Hematopoietic multipotent progenitor cell treated with erythropoietin and hydrocortisone succinate and interleukin-3 and kit ligand, for 17 days (in vitro differentiated cells): ENCODE data around the gene NELFB.

ENCODE experiments used
- DNase-seq: peaks from one replicate; pipeline ENCODE4 v3.0.0-alpha.2; 2015; ENCODE audit warnings: low spot score

The NELFB gene

DNA sequence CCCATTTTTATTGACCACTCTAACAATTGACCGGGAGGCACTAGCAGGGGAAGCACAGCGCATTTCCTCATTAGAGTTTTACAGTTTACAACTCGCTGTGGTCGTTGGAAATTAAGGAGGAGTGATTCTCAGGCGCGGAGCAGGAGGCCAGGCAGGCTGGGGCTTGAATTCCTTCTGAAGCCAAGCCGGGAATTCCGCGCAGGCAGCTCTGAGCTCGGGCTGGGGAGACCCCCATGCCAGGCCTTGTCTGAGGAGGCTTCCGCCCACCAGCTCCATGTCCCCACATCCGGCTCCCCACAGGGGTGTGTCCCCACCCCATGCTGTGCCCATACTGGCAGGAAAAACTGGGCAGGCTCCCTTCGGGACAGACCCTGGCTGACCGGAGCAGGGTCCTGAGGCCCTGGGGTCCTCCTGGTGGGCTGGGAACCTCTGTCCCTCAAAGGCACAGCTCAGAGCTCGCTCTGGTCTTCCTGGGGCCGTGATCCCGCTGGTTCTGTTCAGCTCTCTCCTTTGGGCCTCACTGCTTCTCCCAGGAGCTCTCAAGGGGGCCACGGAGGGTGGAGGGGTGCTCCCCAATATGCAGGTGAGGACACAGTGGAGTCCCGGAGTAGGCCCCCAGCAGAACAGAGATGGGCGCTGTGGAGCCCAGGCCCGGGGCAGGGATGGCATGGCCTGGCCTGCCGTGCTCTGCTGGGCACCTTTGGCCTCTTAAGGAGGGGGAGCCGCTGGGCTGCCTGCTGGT lies 48.2 kb downstream of the NELFB start:
- no peak for DNase-seq

DNA sequence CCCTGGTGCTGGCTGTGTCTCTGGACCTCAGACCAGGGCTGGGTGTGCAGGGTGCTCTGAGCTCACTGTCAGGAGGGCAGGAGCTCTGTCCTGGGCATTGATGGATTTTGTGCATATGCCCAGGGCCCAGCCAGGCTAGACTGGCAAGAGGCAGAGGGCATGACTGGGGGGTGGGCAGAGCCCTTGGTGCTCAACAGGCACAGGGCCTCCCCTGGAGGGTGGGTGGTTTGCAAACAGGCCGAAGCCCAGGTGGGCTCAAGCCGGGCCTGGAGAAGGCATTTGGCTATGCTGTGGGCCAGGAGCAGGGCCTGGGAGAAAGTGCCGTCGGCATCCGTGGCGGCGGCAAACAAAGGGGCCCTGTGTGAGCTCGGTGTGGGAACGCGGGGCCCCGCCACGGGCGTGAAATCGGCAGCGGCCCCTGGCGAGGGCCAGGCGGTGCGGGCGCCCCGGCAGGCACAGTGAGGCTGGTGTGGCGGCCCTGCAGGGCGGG lies 48.8 kb downstream of the NELFB start:
- no peak for DNase-seq

DNA sequence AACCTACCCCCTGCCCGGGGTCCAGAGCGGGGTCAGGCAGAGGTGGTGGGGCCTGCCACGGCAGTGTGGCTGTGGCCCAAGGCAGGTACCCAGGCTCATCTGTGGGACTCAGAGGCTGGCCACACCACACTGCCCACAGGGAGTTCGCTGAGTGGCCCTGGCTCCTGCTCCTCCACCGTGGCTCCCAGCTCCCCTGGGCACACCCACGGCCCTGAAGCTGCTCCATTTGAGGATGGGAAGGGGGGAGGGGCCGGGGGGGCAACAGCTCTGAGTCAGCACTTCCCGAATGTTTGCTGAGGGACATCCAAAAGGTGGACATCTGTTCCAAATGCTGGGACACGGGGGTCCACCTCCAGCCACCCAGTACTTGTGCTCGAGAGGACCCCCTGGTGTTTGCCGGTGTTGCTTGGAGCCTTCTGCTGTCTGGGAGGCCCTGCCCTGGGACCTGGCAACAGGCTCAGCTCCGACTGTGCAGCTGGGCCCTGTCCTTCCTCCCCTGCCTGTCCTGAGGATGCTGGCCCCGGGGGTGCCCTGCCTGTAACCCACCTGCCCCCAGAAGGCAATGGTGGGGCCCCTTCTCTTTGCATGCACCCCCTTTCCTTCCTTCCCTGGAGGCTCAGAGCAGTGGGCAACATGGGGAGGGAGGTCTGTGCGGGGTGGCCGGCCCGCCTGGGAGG lies 49.4 kb downstream of the NELFB start:
- no peak for DNase-seq

DNA sequence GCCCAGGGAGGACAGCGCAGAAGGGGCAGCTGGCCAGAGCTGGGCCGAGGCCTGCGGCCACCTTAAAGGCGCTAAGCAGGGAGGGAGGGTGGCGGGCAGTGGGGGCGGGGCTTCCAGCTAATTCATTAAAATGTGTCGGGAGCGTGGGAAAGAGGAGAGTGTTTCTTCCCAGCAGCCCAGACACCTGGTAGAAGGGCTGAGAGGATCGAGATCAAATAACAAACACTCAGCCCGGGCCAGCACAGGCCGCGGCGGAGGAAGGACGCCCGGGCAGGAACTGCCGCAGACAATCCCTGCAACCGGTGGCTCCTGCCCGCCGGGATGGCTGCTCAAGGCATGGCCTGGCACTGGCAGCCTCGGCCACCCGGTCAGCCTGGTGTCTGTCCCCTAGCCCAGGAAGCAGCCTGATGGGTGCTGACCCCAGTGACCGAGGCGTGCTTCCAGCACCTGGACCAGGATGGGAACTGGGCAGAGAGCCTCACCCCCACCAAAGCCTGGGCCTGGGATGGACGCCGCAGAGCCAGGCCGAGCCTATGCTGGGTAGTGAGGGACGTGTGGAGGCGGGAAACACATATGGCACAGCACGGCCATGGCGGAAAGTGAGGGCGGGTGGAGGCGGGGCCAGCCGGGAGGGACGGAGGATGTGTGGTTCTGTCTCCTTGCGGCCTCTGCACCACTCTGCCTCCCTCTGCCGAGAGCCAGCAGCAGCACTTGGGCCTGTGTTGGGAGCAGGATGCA lies 50.1 kb downstream of the NELFB start:
- no peak for DNase-seq

DNA sequence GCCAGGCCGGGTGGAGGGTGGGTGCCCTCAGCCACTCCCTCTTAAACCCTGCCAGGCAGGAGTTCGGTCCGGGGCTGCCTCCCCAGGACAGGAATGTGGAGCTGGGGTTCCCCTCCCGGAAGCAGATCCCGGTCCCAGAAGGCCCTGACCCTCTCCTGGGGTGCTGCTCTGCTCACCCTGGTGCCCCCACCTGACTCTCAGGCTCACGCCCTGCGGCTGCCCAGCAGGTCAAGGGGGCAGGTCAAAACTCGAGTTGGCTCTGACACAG lies 50.6 kb downstream of the NELFB start:
- no peak for DNase-seq

DNA sequence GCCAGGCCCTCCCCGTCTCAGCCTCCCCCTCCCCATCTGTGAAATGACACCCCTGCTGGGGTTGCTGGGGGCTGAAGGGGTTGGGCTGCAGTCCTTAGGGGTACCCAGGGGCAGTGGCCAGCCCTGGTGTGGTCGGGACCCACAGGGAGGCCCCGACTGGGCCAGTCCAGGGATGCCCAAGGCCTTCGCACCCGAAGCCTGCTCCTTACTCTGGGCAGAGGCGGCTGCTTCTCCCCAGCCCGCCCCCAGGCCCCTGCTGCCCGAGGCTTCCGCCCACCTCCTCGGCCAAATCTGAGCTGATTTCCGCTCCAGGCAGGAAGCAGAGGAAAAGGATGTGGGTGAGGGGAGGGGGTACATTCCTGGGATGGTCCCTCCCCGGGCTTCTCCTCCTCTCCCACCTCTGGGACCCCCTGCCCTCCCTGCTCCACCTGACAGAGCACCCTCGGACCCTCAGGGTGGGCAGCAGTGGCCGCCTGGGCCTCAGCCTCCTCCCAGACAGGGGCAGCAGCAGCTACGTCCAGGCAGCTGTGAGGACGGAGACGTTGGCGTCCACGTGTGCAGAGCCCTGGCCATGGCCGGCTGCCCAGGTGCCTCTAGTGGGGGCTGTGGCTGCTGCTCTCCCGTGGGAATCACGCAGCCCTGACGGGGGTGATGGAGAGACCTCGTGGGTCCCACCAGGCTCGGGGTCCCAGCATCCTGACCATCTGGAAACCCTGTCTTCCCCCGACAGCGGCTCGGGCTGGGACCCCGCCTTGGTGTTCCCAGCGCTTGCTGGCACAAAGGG lies 51.1 kb downstream of the NELFB start:
- DNase-seq: no peak

DNA sequence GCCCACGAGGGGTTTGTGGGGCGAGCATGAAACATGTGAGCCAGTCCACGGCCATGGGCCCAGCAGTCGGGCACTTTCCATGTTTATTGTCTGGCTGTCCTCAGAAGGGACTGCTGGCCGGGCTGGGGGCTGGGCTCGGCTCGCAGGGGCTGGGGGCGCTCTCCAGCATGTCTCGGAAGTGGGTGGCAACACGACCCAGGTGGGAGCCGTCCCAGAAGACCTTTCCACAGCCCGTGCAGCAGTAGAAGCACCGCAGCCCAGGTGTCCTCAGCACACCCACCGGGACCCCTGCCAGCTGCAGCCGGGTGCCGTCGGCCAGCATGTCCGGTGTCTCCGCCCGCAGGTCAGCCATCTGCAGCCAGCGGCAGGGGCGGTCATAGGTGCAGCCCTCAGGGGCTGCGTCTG lies 51.7 kb downstream of the NELFB start:
- no peak for DNase-seq

DNA sequence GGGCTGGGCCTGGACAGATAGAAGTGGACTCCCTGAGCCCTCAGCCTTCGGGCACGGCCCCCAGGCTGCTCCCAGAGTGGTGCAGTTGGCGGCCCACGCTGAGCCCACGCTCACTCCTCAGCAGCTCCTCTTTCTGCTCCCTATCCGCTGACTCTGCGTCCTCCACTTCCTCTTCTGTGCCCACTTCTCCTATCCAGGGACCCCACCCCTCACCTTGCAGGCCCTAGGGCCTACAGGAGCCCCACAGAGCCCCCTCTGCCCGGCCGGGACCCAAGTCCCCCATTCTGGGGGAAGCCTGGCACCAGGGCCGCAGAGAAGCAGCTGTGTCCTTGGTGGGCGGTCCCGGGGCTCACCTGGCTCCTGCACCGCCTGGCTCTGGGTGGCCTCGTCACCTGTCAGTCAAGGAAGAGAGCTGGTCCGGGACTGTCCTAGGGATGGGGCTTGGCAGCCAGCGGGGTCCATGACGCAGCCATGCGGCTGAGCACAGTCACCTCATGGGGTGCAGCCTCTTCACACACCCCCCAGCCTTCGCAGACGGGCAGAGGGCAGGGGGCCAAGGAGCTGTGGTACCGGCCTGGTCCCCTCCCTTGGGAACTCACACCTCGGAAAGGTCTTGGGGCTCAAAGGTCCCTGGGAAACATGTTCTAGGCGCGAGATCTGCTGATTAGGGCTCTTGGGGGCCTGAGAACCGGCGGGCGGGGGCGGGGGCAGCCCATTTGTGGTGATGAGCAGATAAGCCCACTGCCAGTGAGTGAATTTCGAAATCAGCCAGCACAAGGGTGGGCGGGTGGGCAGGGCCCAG lies 52.3 kb downstream of the NELFB start:
- DNase-seq: no peak

DNA sequence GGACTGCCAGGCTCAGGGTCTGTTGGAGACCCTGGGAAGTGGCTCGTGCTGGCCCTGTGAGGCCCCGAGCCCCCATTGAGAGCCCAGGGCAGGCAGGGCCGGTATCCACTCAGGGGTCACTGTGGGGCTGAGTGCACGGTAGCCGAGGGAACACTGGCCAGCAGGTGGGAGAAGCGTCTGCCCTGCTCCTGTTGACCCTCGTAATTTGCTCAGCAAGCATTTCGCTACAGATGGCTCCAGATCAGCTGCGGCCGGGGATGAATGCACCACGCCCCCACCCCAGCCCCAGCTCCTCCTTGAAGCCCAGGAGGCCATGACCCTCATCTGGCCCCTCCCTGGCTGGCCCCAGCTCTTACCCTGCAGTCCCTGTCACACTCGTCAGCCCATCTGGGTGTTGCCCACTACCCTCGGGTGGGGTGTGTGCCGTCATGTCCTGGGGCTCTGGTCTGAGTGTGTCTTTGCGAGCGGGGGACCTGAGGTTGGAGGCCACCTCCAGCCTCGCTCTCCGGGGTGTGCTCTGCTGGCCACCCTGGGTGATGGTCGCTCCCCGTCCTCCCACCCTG lies 53.0 kb downstream of the NELFB start:
- no peak for DNase-seq

DNA sequence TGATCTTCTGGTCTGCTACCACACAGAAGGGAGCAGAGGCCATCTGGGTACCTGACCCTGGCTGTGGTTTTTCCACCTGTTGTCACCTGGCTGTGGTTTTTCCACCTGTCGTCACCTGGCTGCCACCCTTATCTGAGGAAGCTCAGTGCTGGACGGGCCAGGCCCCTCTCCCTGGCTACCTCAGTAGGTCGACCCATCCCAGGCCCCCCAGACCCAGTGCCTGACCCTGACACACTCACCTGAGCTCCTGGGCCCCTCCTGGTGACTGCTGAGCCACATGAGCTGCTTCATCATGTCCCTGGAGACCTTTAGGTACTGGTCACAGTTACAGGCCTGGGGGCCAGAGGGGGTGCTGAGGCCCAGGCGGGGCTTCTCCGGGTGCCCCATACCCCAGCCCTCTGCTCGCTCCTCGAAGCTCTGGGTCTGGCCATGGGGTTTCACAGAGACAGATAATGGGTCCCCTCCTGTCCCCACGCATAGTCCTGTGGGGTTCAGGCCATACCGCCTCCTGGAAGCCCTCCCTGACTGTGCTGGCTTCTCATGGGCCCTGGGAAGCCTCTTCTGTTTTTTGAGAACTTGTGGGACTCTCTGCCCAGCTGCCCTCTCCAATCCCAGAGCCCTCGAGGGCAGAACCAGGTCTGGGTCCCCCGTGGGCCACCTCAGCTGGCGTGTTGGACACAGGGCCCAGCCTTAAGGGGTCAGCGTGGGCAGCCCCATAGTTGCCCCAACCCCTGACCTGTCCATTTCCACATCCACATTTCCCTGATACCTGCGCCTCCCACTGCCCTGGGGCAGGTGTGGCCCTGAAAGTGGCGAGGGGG lies 54.5 kb downstream of the NELFB start:
- DNase-seq: no peak

DNA sequence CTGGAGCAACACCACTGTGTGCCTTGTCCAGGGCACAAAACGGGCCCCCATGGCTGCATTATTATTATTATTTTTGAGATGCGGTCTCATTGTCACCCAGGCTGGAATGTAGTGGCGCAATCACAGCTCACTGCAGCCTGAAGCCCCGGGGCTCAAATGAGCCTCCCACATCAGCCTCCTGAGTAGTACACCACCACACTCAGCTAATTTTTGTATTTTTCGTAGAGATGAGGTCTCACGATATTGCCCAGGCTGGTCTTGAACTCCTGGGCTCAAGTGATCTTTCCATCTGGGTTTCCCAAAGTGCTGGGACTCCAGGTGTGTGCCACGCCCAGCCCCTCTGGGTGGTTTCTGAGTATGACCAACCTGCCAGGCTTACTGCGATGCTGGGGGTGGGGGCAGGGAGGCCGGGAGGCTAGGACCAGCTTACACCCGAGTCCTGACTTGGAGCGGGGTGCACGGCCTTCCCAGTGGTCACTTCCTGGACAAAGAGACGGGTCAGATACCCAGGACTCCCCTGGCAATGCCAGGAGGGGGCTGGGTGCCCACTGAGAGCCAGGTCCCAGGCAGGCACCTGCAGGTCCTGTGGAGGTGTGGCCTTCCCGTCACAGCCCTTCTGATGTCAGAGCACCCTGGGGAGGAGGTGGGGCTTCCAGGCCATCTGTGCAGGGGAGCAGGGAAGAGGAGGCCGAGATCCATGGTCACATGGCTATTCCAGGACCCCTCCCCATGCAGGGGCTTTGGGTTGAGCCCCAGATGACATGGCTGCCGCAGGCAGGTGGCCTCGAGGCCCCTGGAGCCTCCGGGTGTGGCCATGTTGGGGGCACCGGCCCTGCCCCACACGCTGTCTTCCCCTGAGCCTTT lies 55.3 kb downstream of the NELFB start:
- no peak for DNase-seq

DNA sequence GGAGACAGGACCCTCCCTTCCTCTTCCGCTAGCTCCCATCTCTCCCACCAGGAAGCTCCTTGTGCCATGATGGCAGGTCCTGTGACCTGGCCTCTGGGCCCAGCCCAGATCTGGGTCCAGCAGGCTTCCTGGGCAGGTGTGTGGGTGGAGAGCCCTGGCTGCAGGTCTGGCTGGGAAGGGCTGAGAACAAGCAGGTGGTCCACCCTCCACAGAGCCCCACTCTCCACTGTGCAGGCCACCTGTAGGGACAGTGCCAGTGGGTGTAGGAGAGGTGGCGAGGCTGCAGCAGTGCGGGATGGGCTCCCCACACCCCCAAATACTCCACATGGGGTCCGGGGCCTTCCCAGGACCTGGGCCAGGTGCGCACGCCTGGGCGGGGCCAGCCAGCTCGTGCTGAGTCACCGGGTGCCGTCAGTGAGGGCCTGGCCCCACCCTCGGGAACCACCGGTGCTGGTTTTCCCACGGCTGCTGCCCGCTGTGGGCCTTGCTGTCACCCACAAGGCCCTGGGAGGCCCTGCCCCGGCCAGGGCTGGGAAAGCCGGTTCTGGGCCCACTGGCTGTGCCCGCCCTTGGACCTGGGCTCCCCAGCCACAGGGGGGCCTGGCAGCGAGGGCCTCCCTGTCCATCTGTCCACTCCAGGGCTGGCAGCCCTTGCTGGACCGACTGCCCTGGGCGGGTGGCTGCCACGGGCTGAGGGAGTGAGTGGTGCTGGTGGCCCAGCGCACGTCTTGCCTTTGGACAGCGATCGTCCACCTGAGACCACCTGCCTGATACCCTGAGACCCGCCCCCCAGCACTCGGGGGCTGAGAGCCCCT lies 56.3 kb downstream of the NELFB start:
- no peak for DNase-seq

DNA sequence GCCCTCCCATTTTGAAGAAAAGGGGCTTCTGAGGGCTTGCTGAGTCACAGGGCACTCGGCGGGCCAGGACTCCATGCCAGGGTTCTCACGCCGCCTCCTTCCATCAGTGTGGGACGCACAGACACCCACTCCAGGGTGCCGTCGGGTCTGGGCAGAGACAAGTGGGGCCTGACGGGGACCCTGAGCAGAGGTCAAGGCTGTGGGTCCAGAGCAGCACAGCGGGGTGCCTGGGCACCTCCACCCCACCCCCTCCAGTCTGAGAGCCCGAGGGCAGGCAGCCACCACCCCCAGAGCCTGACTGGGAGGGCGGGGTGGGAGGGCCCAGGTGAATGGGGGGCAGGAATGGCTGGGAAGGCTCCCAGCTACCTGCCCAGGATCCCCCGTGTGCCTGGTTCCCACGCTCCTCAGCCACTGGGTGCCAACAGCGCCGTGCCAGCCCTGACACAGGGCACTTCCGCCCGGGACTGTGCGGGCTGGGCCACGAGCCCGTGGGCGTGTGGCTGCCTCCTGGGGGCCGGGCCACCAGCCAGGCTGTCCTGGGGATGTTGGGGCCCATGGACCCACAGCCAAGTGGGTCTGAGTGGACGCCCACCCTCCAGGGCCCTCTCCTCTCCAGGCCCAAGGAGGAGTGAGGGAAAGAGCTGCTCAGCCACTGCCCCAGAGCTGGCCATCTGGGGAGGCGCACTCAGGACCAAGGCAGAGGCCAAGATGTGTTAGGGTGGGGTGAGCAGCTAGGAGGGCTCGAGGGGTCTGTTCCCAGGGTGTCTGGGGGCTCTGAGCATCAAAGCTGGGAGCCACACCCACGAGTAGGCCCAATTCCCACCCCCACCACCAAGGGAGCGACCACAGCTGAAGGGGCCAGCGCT lies 57.1 kb downstream of the NELFB start:
- DNase-seq: no peak

DNA sequence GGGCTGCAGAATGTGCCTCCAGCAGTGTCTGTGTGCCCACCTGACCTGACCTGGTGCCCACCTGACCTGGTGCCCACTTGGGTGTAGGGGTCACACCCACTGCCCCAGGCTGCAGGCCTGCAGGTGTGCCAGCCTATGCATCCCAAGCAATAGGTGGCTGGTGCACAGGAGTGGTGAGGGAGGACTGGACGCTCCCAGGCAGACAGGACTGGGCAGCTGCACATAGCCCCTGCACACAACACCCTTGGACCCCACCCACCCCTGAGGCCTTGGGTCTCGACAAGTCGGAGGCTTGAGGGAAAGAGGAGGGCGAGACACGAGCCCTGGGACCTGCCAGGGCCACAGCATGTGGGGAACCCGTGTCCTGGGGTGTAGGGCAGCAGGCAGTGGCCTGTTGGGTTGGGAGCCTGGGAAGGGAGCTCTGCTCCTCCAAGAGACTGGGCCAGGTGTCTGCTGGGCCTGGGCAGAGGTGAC lies 57.8 kb downstream of the NELFB start:
- no peak for DNase-seq

DNA sequence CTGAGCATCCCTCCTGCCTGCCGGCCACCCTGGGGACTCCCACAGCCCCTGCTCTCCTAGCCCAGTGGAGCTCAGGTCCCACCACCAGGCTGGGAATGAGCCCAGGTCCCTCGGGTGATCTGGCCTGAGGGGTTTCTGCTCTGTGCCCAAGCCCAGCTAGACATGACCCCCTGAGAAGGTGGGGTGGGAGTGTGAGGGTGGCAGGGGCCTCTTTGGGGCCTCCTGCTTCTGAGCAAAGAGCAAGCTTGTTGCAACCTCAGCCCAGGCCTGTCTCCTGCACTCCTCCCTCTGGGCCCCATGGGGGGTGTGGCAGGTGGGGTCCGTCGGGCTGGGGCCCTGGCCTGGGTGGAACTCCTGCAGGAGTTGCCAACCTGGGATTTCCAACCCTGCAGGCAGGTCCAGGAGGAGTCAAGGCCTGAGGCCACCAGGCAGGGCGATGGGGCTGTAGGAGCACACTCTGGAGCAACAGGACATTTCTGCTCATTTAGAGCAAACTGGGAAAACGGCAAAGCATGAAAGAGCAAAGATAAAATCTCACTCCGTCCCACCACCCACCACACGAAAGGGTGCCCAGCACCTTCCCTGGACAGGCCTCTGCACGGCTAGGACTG lies 58.3 kb downstream of the NELFB start:
- DNase-seq: no peak

DNA sequence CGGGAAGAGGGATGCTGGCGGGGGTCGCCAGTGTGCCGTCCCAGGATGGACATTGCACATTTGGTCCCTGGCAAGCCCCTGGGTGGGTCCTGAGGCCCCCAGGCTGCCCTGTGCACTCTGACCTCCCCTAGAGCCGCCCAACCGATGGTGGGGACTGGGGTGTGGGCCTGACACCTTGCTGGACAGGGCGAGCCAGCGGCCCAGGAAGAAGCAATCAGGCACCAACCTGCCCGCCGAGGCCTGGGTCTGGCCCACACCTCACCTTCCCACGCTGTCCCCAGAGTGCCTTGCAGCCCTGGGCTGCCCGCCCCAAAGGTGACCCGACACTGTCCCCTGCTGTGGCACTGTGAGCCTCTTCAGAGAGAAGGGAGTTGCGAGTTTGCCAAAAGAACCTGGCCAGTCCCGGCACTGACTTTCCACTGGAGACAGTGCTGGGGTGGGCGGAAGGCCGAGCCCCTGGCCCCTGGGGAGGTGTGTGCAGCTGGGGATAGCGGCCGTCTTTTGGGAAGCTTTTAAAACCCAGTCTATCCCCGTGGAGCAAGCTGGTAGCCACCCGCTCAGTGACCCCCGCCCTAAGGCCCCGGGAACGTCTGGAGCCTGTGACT lies 58.9 kb downstream of the NELFB start:
- no peak for DNase-seq
